HT-29 (cell line): Measurements from ENCODE around the gene CDC42BPA. TPM values are rescaled to one million over a fixed set of nuclear protein-coding genes. Genes with fewer than 3 reads are reported as not detected.
"Not testable (repeated sequence)": the region's sequence is repeated elsewhere in the genome, so short reads cannot be mapped to it uniquely, and the experiment has no call there.

Experiments
- DNase-seq: peaks from one replicate; pipeline ENCODE4 v3.0.0-alpha.2; 2015; ENCODE audit warnings: low spot score
- total RNA-seq: library from RNA; depleted of rRNA; stranded (reverse); fragments of >200 nt; shearing (Covaris generic); gene quantifications from 2 replicates; pipeline ENCODE4 v1.2.3, GENCODE V29; 2014

CDC42BPA gene
- total RNA-seq, 1 experiment from 2014 or later, result 17.9 TPM

DNA sequence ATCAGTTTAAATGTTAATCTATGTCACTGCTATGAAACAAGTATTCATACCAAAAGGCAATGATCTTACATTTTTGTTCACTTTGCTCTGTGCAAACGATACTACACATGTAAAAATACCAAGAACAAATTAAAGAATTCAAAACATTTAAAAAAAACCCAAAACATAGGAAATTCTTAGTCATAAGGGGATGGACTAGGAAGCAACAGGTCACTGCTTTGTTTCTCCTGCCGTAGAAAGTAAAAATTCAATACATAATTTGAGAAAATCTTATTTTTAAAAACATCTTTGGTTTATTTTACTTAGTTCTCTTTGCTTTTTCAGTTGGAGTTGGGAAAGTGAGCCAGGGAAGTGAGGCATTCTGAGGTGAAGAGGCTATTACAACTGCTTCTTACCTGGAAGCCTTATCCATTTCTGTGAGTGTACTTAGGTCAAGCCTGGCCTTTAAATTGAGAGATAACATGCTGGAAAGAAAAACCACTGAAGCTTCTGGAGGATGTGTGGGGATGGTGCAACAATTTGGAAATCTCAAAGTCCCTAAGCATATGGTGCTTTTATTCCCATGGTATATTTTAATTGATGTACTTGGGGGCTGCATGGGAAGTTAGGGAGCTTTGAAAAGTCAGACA, 183.5 kb downstream of the CDC42BPA start:
- no peak for DNase-seq

DNA sequence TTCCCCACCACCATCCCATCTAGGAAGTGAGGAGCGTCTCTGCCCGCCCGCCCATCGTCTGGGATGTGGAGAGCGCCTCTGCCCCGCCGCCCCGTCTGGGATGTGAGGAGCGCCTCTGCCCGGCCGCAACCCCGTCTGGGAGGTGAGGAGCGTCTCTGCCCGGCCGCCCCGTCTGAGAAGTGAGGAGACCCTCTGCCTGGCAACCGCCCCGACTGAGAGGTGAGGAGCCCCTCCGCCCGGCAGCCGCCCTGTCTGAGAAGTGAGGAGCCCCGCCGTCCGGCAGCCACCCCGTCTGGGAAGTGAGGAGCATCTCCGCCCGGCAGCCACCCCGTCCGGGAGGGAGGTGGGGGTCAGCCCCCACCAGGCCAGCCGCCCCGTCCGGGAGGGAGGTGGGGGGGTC, 185.6 kb downstream of the CDC42BPA start:
- DNase-seq, result not testable (repeated sequence)

DNA sequence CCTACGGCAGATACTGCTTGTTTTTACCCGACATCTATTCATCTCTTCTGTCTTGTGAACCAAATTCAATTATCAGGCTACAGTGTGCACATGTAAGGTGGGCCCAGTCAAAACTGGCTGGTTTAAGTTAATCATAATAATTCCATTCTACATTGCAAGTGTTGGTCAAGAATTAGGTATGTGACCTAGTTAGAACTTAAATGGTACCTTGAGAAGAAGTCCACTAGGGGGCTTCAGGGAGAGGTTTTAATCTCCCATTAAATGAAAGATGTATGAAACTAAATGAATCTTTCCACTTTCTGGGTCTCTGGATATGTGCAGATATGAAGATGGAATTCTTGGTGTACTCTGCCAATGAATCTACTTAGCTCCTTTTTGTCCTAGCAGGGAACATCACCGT, 187.1 kb downstream of the CDC42BPA start:
- DNase-seq, result peak; percentile 62

DNA sequence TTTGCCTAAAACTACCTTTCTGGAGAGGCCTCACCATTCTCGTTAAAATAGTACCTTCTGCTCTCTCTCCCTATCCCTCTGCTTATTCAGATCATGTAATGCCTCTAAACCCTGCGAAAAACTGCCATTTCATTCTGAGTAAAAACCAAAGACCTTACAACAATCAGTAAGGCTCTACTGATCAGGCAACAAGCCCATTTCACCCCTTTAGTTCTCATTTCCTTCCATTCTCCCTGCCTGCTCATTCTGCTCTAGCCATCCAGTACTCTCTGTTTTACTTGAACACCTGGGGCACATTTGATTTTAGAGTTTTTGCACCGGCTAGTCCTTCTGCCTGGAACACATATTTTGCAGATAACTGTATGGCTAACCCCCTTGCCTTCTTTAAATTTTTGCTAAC, 190.4 kb downstream of the CDC42BPA start:
- no peak for DNase-seq

DNA sequence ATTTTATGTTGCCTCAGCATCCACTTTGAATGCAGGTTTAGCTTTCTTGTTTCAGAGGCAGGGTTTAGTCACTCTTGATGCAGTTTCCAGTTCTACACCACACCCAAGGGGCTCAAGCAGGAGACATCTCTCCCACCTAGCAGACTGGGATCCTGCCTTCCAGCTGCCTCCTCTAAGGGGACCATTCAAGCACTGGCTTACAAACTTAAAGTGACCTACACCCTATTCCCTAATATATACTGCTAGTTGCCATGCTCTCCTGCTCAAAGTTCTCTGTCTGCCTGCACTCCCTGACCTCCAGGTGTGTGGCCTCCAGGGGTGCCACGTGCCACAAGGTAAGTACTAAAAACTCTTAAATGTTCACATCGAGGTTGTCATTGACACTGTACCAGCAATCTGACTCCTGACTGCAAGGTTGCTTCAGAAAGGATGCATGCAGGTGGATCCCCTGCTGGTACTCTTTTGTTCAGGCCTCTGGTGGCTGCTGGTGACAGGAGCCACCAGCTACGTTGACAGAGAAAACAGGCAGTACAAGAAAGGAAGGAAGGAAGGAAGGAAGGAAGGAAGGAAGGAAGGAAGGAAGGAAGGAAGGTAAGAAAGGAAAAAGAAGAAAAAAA, 192.3 kb downstream of the CDC42BPA start:
- DNase-seq, result no peak

GRCh38 chr1:227124473-227124872, 193.8 kb downstream of the CDC42BPA start:
- DNase-seq, result no peak

DNA sequence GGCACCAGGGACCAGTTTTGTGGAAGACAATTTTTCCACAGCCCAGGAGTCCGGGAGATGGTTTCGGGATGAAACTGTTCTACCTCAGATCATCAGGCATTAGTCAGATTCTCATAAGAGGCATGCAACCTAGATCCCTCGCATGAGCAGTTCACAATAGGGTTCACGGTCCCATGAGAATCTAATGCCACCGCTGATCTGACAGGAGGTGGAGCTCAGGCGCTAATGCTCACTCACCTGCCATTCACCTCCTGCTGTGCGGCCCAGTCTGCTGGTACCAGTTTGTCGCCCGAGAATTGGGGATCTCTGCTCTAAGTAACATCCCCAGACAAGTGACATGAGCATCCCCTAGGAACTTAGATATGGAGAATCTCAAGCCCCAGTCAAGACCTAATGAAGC, 197.5 kb downstream of the CDC42BPA start:
- DNase-seq, result no peak

- no peak for DNase-seq
These were observed 205.8 kb downstream of the CDC42BPA start for GRCh38 chr1:227112538-227112937.

GRCh38 chr1:227111782-227112181, 206.5 kb downstream of the CDC42BPA start:
- no peak for DNase-seq

GRCh38 chr1:227105291-227105690, 213.0 kb downstream of the CDC42BPA start:
- not testable (repeated sequence) for DNase-seq

DNA sequence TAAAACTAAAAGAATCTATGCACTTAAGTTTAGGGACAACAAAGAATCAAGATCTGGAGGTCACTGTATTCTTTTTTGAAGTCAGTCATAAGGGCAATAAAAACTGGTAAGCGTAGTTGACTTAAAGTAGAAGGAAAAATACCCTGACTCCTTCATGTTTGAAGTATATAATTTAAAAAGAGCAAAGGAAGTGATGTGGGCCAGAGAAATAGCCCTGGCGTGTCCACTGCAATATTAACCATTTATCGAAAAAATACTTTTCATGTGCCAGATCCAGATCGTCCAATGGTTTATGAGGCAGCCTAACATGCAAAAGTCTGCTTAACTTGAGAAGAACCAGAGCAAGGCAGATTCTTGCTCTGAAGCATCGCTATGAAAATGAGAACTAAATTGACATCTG, 216.2 kb downstream of the CDC42BPA start:
- DNase-seq, result no peak

DNA sequence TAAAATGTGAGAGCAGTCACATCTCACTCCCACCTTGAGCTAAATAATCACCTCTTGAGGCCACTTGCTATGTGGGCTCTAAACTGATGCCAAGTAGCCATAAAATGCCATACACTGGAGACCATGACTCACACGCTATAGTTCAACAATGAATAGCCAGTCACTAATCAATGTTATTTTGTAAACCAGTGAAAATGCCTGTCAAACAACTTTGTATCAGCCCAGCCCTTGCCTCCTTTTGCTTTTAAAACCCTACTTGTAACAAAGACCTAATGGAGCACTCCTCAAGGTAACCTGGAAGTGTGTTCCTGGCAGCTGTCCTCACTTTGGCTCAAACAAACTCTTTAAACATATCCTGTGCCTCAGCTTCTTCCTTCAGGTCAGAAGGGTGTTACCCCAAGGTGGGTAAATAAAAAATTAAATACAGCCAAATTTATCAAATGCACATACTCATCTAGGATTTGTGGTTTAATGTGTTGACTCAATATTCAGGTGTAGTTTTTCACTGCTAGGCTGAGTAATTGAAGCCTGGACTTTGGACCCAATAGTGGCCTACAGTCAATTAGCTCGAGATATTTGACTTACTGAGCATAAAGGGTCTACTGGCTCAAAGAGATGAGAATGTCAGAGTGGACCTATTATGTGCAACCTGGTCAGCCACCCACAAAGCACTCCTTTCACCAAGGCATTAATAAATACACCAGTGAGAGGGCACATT, 223.9 kb downstream of the CDC42BPA start:
- DNase-seq, result peak; percentile 75

DNA sequence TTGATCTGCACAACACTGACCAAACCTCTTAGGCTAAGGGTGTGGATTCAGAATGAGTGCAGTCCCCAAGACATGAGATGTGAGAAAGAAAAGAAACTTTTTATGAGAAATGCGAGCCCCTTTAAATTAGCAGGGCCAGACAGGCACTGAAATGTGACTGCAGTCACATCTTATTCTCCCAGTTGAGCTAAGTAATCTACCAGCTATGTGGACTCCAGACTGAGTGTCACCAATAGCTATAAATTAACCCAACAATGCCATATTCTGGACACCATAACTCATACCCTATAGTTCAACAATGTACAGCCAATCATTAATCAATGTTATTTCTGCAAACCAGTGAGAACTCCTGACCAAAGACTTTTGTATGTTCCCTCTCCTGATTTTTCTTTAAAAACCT, 225.0 kb downstream of the CDC42BPA start:
- no peak for DNase-seq

GRCh38 chr1:227092069-227092468, 226.2 kb downstream of the CDC42BPA start:
- DNase-seq, result no peak

GRCh38 chr1:227086636-227087035, 231.7 kb downstream of the CDC42BPA start:
- no peak for DNase-seq

GRCh38 chr1:227082999-227083746, 235.1 kb downstream of the CDC42BPA start:
- DNase-seq, result no peak

DNA sequence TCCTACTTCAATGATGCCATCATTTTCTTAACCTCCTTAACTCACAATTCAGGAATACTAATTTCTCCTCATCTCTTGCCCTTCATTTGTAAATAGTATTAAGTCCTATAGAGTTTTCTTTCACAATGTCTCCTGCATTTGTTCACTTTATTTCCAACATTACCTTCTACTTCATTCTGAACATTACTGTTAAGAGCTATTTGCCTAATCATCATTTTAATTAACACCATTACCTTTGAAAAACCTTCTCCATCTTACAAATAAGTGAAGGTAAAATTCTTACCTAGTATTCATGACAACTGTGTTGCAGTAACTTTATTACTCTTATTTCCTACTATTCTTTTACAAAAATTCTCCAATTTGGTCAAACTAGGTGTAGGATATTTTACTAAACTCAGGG, 240.5 kb downstream of the CDC42BPA start:
- no peak for DNase-seq

DNA sequence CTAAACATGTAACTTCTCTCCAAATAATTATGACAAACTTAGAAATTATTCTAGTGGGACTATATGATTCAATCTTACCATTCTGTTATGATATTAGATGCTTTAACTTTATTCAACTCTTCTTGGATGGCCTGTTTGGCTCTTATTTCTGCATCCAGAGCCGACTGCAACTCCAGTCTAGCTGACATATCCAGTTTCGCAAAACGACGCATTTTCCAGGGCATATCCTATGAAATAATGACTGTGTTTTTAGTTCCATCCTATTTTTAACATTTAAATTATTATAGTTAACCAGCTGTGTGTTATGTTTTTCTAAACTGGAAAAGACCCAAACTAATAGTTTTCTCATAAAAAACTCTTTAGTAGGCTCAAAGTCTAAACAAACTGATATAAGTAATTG, 244.5 kb downstream of the CDC42BPA start:
- no peak for DNase-seq

DNA sequence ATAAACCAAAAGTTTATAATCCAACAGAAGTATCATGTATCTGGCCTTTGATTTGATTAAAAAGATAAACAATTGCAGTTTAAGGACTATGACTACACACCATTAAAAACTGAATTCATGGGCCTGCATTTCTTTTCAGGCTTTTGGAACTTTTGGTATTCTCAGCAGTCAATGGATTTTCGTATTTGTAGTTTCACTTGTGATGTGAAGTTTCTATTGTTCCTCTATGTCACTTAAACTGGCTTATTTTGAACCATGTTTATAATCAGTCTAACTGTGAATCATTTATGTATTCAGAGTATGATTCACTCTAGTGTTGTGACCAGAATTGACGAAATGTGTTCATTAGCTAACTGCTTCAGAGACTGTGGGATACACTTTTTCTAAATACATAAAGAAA, 245.3 kb downstream of the CDC42BPA start:
- DNase-seq, result no peak

DNA sequence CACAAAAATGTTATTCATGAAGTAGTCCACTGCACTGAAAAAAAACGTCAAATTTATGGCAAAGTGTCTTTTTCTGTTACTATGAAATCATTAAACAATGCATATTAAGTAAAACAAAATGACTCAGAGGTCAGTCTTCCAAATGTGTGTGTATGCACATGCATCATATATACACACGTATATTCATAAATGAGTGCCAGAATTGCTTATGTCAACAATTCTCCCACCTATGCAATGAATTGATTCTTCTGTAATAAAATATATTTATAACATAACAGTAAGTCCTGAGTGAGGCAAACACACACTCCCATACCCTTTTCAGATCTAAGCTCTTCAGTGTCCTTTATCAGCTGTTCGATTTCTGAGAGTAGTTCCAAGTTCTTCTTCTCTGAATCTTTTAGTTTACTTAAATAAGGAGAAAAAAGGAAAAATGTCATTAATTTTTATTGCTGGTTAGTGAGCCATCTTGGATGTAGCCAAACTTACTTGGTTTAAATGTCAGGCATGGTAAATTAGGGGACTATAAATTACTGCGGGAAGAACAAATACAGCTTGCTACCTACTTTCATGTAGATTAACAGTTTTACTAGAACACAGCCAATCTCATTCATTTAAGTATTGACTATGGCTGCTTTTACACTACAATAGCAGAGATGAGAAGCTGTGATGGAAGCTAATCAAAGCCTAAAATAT, 246.3 kb downstream of the CDC42BPA start:
- no peak for DNase-seq

GRCh38 chr1:227070638-227071285, 247.5 kb downstream of the CDC42BPA start:
- no peak for DNase-seq
